Tibial nerve (tissue), 4 donors: Measurements from ENCODE around the gene WDR12.

ENCODE experiments used
- CTCF ChIP-seq, 5 experiments: fragments of 200-600 bp in 3 of 5; fragments of 450-650 bp in 2 of 5; sonication (generic) in 3 of 5; IDR thresholded peaks; one replicate each; pipeline ENCODE4 v1.5.1; 2016 to 2019; ENCODE audit warnings: antibody characterized with exemption in 5 of 5, mild to moderate bottlenecking in 3 of 5, moderate library complexity in 2 of 5
- EP300 ChIP-seq, 2 donors: sonication (generic); formaldehyde crosslinking; IDR thresholded peaks; one replicate each; pipeline ENCODE4 v1.6.1; 2017; ENCODE audit warnings: antibody characterized with exemption in 2 of 2, mild to moderate bottlenecking in 1 of 2
- POLR2A ChIP-seq, 2 donors: fragments of 450-650 bp; IDR thresholded peaks; one replicate each; pipeline ENCODE4 v1.6.1; 2017; ENCODE audit warnings: antibody characterized with exemption in 2 of 2, mild to moderate bottlenecking in 2 of 2, moderate library complexity in 2 of 2

GRCh38 chr2:202824901-202825300 is 86.6 kb downstream of the WDR12 start:
- no peak for TF ChIP-seq CTCF (IDR thresholded peaks at IDR 0.05)
- TF ChIP-seq POLR2A (IDR thresholded peaks at IDR 0.05), result no peak
- no peak for TF ChIP-seq EP300 (IDR thresholded peaks at IDR 0.05)
